Kidney (tissue), 14 donors: ENCODE measurements around the gene SPPL2B. TPM values are rescaled to one million over a fixed set of nuclear protein-coding genes. Genes with fewer than 3 reads are reported as not detected.

Experiments
- DNase-seq, 5 donors: peaks; one replicate each; pipeline ENCODE4 v3.0.0-alpha.2; 2013 to 2020
- FAIRE-seq: peaks from 2 replicates; lab custom pipeline; 2012; peaks lifted over from hg19 to GRCh38; lab: Jason Lieb, UNC
- H3K27ac ChIP-seq, 2 donors: one replicate each; pipeline ENCODE4 v1.7.0; 2013; ENCODE audit warnings: low read depth in 2 of 2, low read length in 2 of 2, inconsistent platforms in 1 of 2
- H3K27me3 ChIP-seq: one replicate; pipeline ENCODE4 v1.7.1; 2013; ENCODE audit warnings: low read length, inconsistent platforms; ENCODE audit not compliant: control insufficient read depth, insufficient read depth
- H3K36me3 ChIP-seq, 3 donors: one replicate each; pipeline versions ENCODE4 v1.7.0 to v1.7.1; 2013; ENCODE audit warnings: low read length in 3 of 3, control low read depth in 1 of 3, inconsistent platforms in 1 of 3; ENCODE audit not compliant: insufficient read depth in 3 of 3, control insufficient read depth in 2 of 3
- H3K4me1 ChIP-seq, 3 donors: one replicate each; pipeline versions ENCODE4 v1.7.0 to v1.7.1; 2013; ENCODE audit warnings: low read length in 3 of 3, inconsistent platforms in 1 of 3, low read depth in 1 of 3; ENCODE audit not compliant: control insufficient read depth in 2 of 3, insufficient read depth in 2 of 3
- H3K4me3 ChIP-seq, 3 donors: one replicate each; pipeline versions ENCODE4 v1.7.0 to v1.8.1; 2013; ENCODE audit warnings: low read length in 3 of 3, control low read depth in 1 of 3, inconsistent platforms in 1 of 3
- H3K9ac ChIP-seq, 3 donors: one replicate each; pipeline versions ENCODE4 v1.7.0 to v1.7.1; 2013; ENCODE audit warnings: low read length in 3 of 3, control low read depth in 1 of 3, inconsistent platforms in 1 of 3
- H3K9me3 ChIP-seq, 3 donors: one replicate each; pipeline versions ENCODE4 v1.7.0 to v1.7.1; 2013; ENCODE audit warnings: low read length in 3 of 3, control low read depth in 1 of 3, inconsistent platforms in 1 of 3; ENCODE audit not compliant: control insufficient read depth in 2 of 3, insufficient read depth in 1 of 3
- intact Hi-C: fragments of 100-400 bp; cut with DNase I; formaldehyde crosslinking; loops from one replicate; pipeline ENCODE4 v1.11.1; 2022
- polyA plus RNA-seq: library from polyadenylated mRNA; stranded (reverse); fragments of 350-450 nt; fragmentation: Illumina TruSeq; extraction: RNeasy Lipid Tissue Mini Kit (QIAGEN cat#74804); gene quantifications from one replicate; pipeline ENCODE4 v1.2.3, GENCODE V29; 2014; ENCODE audit warnings: low read depth, low replicate concordance; ENCODE audit not compliant: insufficient read depth
- total RNA-seq: library from RNA; stranded (reverse); fragmentation: NEBNext Ultra II Directional; extraction: Animal tissue kit (Norgen Biotek cat#: 25700); gene quantifications from one replicate; pipeline ENCODE4 v1.2.1, GENCODE V29; 2021
- TF ChIP-seq, protein P1 (sequence below): IDR thresholded peaks from 3 replicates; pipeline ENCODE4 v1.5.1; 2012; ENCODE audit warnings: mild to moderate bottlenecking, moderate library complexity, borderline replicate concordance; ENCODE audit not compliant: insufficient read depth; ENCODE audit errors: extremely low read depth
- donor health status: control.
- donor health status: control.
- donor health status: control.
- donor health status: control.
- donor health status: control.
- donor health status: DM: yes; HTN: yes; CAD: no.
- donor health status: Normal renal cell carcinoma (clear cell type).

Gene SPPL2B
- total and polyA plus RNA-seq, 2 donors from 2014 or later = 25.3 to 94.1 TPM

- FAIRE-seq = no peak
- intact Hi-C loops = no loop called here
- TF ChIP-seq, protein P1, sequence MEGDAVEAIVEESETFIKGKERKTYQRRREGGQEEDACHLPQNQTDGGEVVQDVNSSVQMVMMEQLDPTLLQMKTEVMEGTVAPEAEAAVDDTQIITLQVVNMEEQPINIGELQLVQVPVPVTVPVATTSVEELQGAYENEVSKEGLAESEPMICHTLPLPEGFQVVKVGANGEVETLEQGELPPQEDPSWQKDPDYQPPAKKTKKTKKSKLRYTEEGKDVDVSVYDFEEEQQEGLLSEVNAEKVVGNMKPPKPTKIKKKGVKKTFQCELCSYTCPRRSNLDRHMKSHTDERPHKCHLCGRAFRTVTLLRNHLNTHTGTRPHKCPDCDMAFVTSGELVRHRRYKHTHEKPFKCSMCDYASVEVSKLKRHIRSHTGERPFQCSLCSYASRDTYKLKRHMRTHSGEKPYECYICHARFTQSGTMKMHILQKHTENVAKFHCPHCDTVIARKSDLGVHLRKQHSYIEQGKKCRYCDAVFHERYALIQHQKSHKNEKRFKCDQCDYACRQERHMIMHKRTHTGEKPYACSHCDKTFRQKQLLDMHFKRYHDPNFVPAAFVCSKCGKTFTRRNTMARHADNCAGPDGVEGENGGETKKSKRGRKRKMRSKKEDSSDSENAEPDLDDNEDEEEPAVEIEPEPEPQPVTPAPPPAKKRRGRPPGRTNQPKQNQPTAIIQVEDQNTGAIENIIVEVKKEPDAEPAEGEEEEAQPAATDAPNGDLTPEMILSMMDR = no peak
- Histone ChIP-seq H3K9ac (no peak overlapping the region), H3K27me3 (no peaks in the 10 kb centered on the region), H3K4me3 (no peak overlapping the region), H3K36me3 (peaks cover 0 to 3% (median 0%) of the 10 kb centered on the region in 3 donors), H3K27ac (no peak overlapping the region), H3K4me1 (peaks cover 0 to 36% (median 21%) of the 10 kb centered on the region in 3 donors), H3K9me3 (no peaks in the 10 kb centered on the region)
- peak; percentile 65 to 92 (median 81) for DNase-seq
These were observed 4.7 kb downstream of the SPPL2B start for GRCh38 chr19:2333027-2333806.

DNA sequence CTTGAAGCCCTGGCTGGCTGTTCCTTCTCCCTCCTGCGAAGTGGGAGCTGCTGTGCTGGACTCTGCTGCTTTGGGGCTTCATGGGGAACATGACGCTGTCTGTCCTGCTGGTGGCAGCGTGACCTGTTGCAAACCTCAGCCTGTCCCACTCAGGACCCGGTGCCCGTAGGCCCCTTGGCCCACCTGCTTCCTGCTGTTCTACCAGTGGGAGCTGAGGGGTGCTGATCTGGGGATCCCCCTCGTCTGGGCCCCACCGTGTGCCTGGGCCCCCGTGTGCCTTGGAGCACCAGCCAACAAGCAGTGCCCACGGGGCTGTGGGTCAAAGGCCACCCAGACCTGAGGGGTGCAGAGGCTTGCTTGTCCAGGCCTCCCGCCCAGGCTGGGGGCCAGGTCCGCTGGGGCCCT is 5.3 kb downstream of the SPPL2B start:
- H3K27me3 ChIP-seq = no peaks in the 10 kb centered on the region
- intact Hi-C loops = no loop called here
- H3K4me3 ChIP-seq = no peak overlapping the region
- H3K27ac ChIP-seq = no peak overlapping the region
- FAIRE-seq = no peak
- H3K9ac ChIP-seq = peak overlapping the region in 1 of 3 donors; percentile 16
- peaks cover 0 to 3% (median 0%) of the 10 kb centered on the region in 3 donors for H3K36me3 ChIP-seq
- DNase-seq = peak in 1 of 5 donors; percentile 25
- TF ChIP-seq, protein P1 = no peak
- peaks cover 0 to 36% (median 21%) of the 10 kb centered on the region in 3 donors for H3K4me1 ChIP-seq
- H3K9me3 ChIP-seq = no peaks in the 10 kb centered on the region

- TF ChIP-seq, protein P1 = no peak
- H3K27me3 ChIP-seq = no peaks in the 10 kb centered on the region
- no peak overlapping the region for H3K27ac ChIP-seq
- no peak overlapping the region for H3K4me3 ChIP-seq
- DNase-seq = peak in 1 of 5 donors; percentile 74
- H3K9ac ChIP-seq = no peak overlapping the region
- H3K4me1 ChIP-seq = peaks cover 0 to 32% (median 20%) of the 10 kb centered on the region in 3 donors
- no peaks in the 10 kb centered on the region for H3K9me3 ChIP-seq
- H3K36me3 ChIP-seq = peaks cover 0 to 3% (median 0%) of the 10 kb centered on the region in 3 donors
- intact Hi-C loops = no loop called here
- no peak for FAIRE-seq
These were observed 5.9 kb downstream of the SPPL2B start for GRCh38 chr19:2334426-2334825.
